22Rv1 (cell line): ENCODE data around the gene BRD9.
"Not testable (repeated sequence)": the region's sequence is repeated elsewhere in the genome, so short reads cannot be mapped to it uniquely, and the experiment has no call there.

Source experiments
- H3K27ac ChIP-seq: fragments of 450-650 bp; 2 replicates; pipeline ENCODE4 v1.5.1; 2017
- CTCF ChIP-seq: fragments of 450-650 bp; IDR thresholded peaks from 2 replicates; pipeline ENCODE4 v1.5.1; 2017; ENCODE audit warnings: mild to moderate bottlenecking
- ZFX ChIP-seq: fragments of 450-650 bp; IDR thresholded peaks from 2 replicates; pipeline ENCODE4 v1.6.1; 2017; ENCODE audit warnings: antibody characterized with exemption, borderline replicate concordance

BRD9 gene

DNA sequence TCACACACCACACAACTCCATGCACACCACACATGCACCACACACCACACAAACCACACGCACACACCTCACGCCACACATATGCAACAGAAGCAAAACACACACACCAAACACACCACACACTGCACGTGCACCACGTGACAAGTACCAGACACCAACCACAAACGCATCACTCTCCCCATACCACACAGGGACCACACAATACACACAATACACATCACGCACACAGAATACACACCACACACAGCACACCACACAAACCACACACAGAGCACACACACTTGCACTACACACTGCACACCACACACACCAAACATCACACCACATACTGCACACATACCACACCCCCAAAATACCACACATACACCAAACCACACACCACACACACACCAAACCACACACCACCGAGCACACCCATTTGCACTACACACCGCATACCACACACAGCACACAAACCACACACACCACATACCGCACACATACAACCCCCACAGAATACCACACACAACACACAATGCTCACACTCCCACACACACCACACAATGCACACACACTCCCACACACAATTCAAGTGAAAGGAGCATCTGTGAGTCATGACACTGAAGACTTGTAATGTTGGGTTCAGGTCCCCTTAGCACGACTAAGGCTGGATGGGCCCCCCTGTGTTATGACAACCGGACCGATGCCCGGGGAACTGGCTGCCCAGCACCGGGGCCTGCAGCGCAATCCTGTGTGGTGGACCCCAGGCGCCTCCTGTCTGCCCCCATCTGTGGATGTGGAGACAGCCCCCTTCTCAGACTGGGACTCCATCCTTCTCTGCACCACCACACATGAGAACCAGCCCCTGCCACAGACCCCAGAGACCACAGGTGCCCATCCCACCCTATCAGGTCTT, 35.8 kb downstream of the BRD9 start:
- TF ChIP-seq CTCF (no peak), ZFX (no peak)
- H3K27ac ChIP-seq: no peak overlapping the region

DNA sequence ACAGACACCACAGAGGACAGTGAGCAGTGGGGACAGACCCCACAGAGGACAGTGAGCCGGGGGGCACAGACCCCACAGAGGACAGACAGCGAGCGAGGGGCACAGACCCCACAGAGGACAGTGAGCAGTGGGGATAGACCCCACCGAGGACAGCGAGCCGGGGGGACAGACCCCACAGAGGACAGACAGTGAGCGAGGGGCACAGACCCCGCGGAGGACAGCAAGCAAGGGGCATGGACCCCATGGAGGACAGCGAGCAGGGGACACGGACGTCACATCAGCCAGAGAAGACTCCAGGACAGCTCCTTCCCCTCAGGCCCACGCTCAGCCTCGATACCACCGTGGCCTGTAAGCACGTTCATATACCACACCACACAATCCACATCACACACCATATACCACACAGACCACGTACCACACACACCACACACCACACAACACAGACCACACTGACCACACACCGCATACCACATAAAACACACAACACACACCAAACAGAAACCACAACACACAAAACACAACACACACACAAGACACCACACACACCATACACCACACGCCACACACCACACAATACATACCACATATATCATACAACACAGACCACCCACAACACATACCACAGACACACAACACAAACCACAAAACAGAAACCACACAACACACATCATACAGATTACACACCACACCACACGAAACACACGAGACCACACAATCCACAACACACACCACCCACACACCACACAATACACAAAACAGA, 36.6 kb downstream of the BRD9 start:
- no peak overlapping the region for H3K27ac ChIP-seq
- TF ChIP-seq CTCF: no peak
- no peak for TF ChIP-seq ZFX

GRCh38 chr5:854966-855743, 37.4 kb downstream of the BRD9 start:
- H3K27ac ChIP-seq: no peak overlapping the region
- TF ChIP-seq CTCF (no peak), ZFX (no peak)

- H3K27ac ChIP-seq: no peak overlapping the region
Measured at GRCh38 chr5:854217-854616, 38.4 kb downstream of the BRD9 start.

GRCh38 chr5:853416-854090, 39.0 kb downstream of the BRD9 start:
- not testable (repeated sequence) for H3K27ac ChIP-seq

More at GRCh38 chr5:854217-854616, 38.4 kb downstream of the BRD9 start:
- TF ChIP-seq CTCF (no peak), ZFX (no peak)

DNA sequence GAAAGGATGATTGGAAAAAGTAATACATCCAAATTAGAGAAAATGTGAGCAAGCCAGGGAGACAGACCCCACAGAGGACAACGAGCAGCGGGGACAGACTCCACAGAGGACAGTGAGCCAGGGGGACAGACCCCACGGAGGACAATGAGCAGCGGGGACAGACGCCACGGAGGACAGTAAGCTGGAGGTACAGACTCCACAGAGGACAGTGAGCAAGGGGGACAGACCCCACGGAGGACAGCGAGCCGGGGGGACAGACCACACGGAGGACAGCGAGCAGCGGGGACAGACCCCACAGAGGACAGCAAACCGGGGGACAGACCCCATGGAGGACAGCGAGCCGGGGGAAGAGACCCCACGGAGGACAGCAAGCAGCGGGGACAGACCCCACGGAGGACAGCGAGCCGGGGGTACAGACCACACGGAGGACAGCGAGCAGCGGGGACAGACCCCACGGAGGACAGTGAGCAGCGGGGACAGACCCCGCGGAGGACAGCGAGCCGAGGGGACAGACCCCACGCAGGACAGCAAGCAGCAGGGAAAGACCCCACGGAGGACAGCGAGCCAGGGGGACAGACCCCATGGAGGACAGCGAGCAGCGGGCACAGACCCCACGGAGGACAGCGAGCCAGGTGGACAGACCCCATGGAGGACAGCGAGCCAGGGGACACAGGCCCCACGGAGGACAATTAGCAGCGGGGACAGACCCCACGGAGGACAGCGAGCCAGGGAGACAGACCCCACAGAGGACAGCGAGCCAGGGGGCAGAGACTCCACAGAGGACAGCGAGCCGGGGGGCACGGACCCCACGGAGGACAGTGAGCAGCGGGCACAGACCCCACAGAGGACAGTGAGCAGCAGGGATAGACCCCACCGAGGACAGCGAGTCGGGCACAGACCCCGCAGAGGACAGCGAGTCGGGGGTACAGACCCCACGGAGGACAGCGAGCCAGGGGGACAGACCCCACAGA, 39.9 kb downstream of the BRD9 start:
- TF ChIP-seq ZFX (no peak), CTCF (no peak)
- H3K27ac ChIP-seq: no peak overlapping the region
